HG03354 (cell line): Measurements from ENCODE around the gene R3HCC1L.

Experiments
- ATAC-seq: cut with Tn5 transposase; IDR thresholded peaks from one replicate; pipeline ENCODE4 v1.9.1; 2021; ENCODE audit warnings: mild to moderate bottlenecking; ENCODE audit not compliant: unreplicated experiment, poor library complexity, severe bottlenecking

The R3HCC1L gene

GRCh38 chr10:98267894-98268693, 133.6 kb downstream of the R3HCC1L start, which contains the start of gene LOXL4:
TSS of gene LOXL4 (minus strand) at chr10:98268194. CDS start at chr10:98263019, 5,175 bp downstream.
- ATAC-seq: no peak

GRCh38 chr10:98268694-98269431, 134.4 kb downstream of the R3HCC1L start:
- no peak for ATAC-seq

- no peak for ATAC-seq
These were observed 135.0 kb downstream of the R3HCC1L start for GRCh38 chr10:98269435-98269912.

- no peak for ATAC-seq
These were observed 135.8 kb downstream of the R3HCC1L start for GRCh38 chr10:98270073-98270740.

GRCh38 chr10:98270786-98271185, 136.3 kb downstream of the R3HCC1L start:
- no peak for ATAC-seq

- ATAC-seq: no peak
These were observed 137.8 kb downstream of the R3HCC1L start for GRCh38 chr10:98272245-98272644.

GRCh38 chr10:98272656-98273055, 138.2 kb downstream of the R3HCC1L start:
- no peak for ATAC-seq

GRCh38 chr10:98273057-98273850, 138.8 kb downstream of the R3HCC1L start:
- ATAC-seq: no peak

GRCh38 chr10:98274562-98274961, 140.1 kb downstream of the R3HCC1L start:
- no peak for ATAC-seq

- no peak for ATAC-seq
These were observed 141.9 kb downstream of the R3HCC1L start for GRCh38 chr10:98276311-98276710.

- no peak for ATAC-seq
These were observed 151.0 kb downstream of the R3HCC1L start for GRCh38 chr10:98285416-98285815.

- ATAC-seq: no peak
These were observed 152.0 kb downstream of the R3HCC1L start for GRCh38 chr10:98286419-98286818.

GRCh38 chr10:98287321-98287720, 152.9 kb downstream of the R3HCC1L start:
- ATAC-seq: no peak

- ATAC-seq: no peak
These were observed 155.3 kb downstream of the R3HCC1L start for GRCh38 chr10:98289802-98290209.

GRCh38 chr10:98292971-98293370, 158.5 kb downstream of the R3HCC1L start:
- no peak for ATAC-seq

- ATAC-seq: no peak
These were observed 159.3 kb downstream of the R3HCC1L start for GRCh38 chr10:98293550-98294269.

- no peak for ATAC-seq
These were observed 159.8 kb downstream of the R3HCC1L start for GRCh38 chr10:98294270-98294627.
